HepG2 (cell line): ENCODE results near the gene CEP63. TPM values are rescaled to one million over a fixed set of nuclear protein-coding genes. Genes with fewer than 3 reads are reported as not detected.

Experiments
- ATAC-seq: fragments of 200-7000 bp; cut with Tn5 transposase; 3 replicates; pipeline ENCODE4 v1.9.1; 2020; ENCODE audit warnings: mild to moderate bottlenecking, moderate library complexity
- BruUV-seq: library from RNA; stranded (reverse); fragments of 400-500 nt; replicated peaks from 2 replicates; lab custom pipeline; 2021; lab: Mats Ljungman, UMichigan
- CTCF ChIA-PET: fragments of 300-600 bp; formaldehyde crosslinking; extraction: SDS; loops from one replicate; lab custom pipeline; 2021; ENCODE audit warnings: low total read pairs, inconsistent platforms, low intra/inter-chr PET ratio; lab: Yijun Ruan, JAX
- POLR2A ChIA-PET: fragments of 350-600 bp; sonication (Branson Sonifier 250); formaldehyde crosslinking; loops from one replicate; lab custom pipeline; 2020; ENCODE audit warnings: antibody characterized with exemption, inconsistent platforms; lab: Yijun Ruan, JAX
- DNase-seq: peaks from one replicate; pipeline ENCODE4 v3.0.0-alpha.2; 2015; ENCODE audit warnings: low spot score
- FAIRE-seq: peaks from 3 replicates; lab custom pipeline; 2011; peaks lifted over from hg19 to GRCh38; lab: Jason Lieb, UNC
- H2AFZ ChIP-seq: one replicate; pipeline ENCODE4 v1.6.1; 2011; ENCODE audit warnings: low read length, inconsistent platforms
- H3K27ac ChIP-seq: fragments of 300-600 bp; 3 replicates; pipeline ENCODE4 v1.8.0; 2011; ENCODE audit warnings: mixed run types, mild to moderate bottlenecking, mixed read lengths, low read length, inconsistent platforms; ENCODE audit not compliant: insufficient read depth; ENCODE audit errors: extremely low read length
- H3K27me3 ChIP-seq, 2 experiments: fragments of 200-600 bp in 1 of 2; 2 replicates in 1 of 2; 3 replicates in 1 of 2; pipeline versions ENCODE4 v1.6.0 to v1.8.0; 2011; ENCODE audit warnings: low read length in 2 of 2, mild to moderate bottlenecking in 2 of 2, moderate library complexity in 2 of 2, inconsistent platforms in 1 of 2; ENCODE audit not compliant: insufficient read depth in 2 of 2, control insufficient read depth in 1 of 2
- H3K36me3 ChIP-seq, 2 experiments: fragments of 200-600 bp in 1 of 2; replicated peaks in 1 of 2; 2 replicates in 1 of 2; 3 replicates in 1 of 2; pipeline versions ENCODE4 v1.5.1 to v1.8.0; 2011; ENCODE audit warnings: low read length in 2 of 2, inconsistent platforms in 1 of 2; ENCODE audit not compliant: insufficient read depth in 2 of 2, control insufficient read depth in 1 of 2
- H3K4me1 ChIP-seq: 2 replicates; pipeline ENCODE4 v1.5.1; 2012; ENCODE audit warnings: low read length, inconsistent platforms; ENCODE audit not compliant: insufficient read depth
- H3K4me2 ChIP-seq: 2 replicates; pipeline ENCODE4 v1.6.0; 2011; ENCODE audit warnings: low read depth, low read length, inconsistent platforms
- H3K4me3 ChIP-seq, 3 experiments: fragments of 200-600 bp in 1 of 3; sonication (generic), shearing (Covaris generic) in 1 of 3; replicated peaks in 1 of 3; 2 replicates each; pipeline ENCODE4 v1.5.1; 2011 to 2016; ENCODE audit warnings: low read length in 3 of 3, inconsistent platforms in 2 of 3, low read depth in 2 of 3, mild to moderate bottlenecking in 2 of 3, control low read depth in 1 of 3, mixed read lengths in 1 of 3; ENCODE audit not compliant: insufficient read depth in 1 of 3
- H3K79me2 ChIP-seq: one replicate; pipeline ENCODE4 v1.6.1; 2011; ENCODE audit warnings: low read length, inconsistent platforms; ENCODE audit not compliant: insufficient read depth
- H3K9ac ChIP-seq: 2 replicates; pipeline ENCODE4 v1.6.0; 2011; ENCODE audit warnings: mild to moderate bottlenecking, low read depth, low read length, inconsistent platforms; ENCODE audit not compliant: insufficient read depth
- H3K9me3 ChIP-seq: 2 replicates; pipeline ENCODE4 v1.5.1; 2012; ENCODE audit warnings: mild to moderate bottlenecking, low read length
- H4K20me1 ChIP-seq: 2 replicates; pipeline ENCODE4 v1.6.0; 2011; ENCODE audit warnings: inconsistent platforms, mild to moderate bottlenecking, low read length, moderate library complexity; ENCODE audit not compliant: insufficient read depth
- ATF7-NPFF ChIP-seq: sonication (generic); formaldehyde crosslinking; IDR thresholded peaks from 2 replicates; pipeline ENCODE4 v1.8.1; 2023; ENCODE audit warnings: mild to moderate bottlenecking, low read depth, missing genetic modification reagents, moderate library complexity
- ISL2 ChIP-seq: sonication (generic); formaldehyde crosslinking; IDR thresholded peaks from 2 replicates; pipeline ENCODE4 v1.5.0; 2020; ENCODE audit warnings: missing genetic modification reagents
- TGIF2 ChIP-seq: IDR thresholded peaks from 2 replicates; pipeline ENCODE4 v1.6.1; 2016; ENCODE audit warnings: control low read depth, missing compliant biosample characterization
- ZNF512 ChIP-seq: sonication (generic); formaldehyde crosslinking; IDR thresholded peaks from 2 replicates; pipeline ENCODE4 v1.4.0; 2020; ENCODE audit warnings: mild to moderate bottlenecking, missing genetic modification reagents
- ZNF644 ChIP-seq: IDR thresholded peaks from 2 replicates; pipeline ENCODE4 v1.6.1; 2016; ENCODE audit warnings: low read depth
- WGBS: methylation state at CpG from one replicate; pipeline ENCODE4 v1.1.6; 2017; ENCODE audit warnings: low lambda C conversion rate; 5-methylcytosine and 5-hydroxymethylcytosine counted together
- in situ Hi-C: cut with HindIII; loops from 2 replicates; pipeline ENCODE4 v1.10.0; 2017; ENCODE audit warnings: low pct_unique_long_range_greater_than_20kb; ENCODE audit not compliant: extremely low pct_ligation_motif_present
- intact Hi-C: fragments of 100-400 bp; cut with micrococcal nuclease; formaldehyde crosslinking; loops from one replicate; pipeline ENCODE4 v1.10.0; 2022; ENCODE audit not compliant: unreplicated experiment
- polyA plus RNA-seq, 8 experiments: library from polyadenylated mRNA; depleted of rRNA in 3 of 8; stranded (reverse) in 7 of 8; unstranded in 1 of 8; fragments of >200 nt; fragmentation: Illumina TruSeq in 4 of 8; extraction: Trizol in 4 of 8; gene quantifications; 2 replicates each; pipeline versions ENCODE4 v1.2.1 to v1.2.3, GENCODE V29; 2011 to 2016; ENCODE audit warnings: low read depth in 4 of 8, missing spikeins in 1 of 8, mixed read lengths in 1 of 8; ENCODE audit not compliant: insufficient read depth in 1 of 8
- total RNA-seq, 5 experiments: library from RNA; depleted of rRNA; stranded (reverse); fragments of >200 nt; fragmentation: Illumina TruSeq; extraction: Trizol; gene quantifications; 2 replicates each; pipeline ENCODE4 v1.2.3, GENCODE V29; 2016; ENCODE audit warnings: low read depth in 1 of 5
- TF ChIP-seq, protein P1 (sequence below): sonication (generic); formaldehyde crosslinking; IDR thresholded peaks from 2 replicates; pipeline ENCODE4 v1.5.1; 2020; ENCODE audit warnings: missing genetic modification reagents, mild to moderate bottlenecking, borderline replicate concordance
- TF ChIP-seq, protein P2 (sequence below): sonication (generic); formaldehyde crosslinking; IDR thresholded peaks from 2 replicates; pipeline ENCODE4 v1.5.0; 2020; ENCODE audit warnings: mild to moderate bottlenecking, missing genetic modification reagents, borderline replicate concordance
- TF ChIP-seq, protein P3 (sequence below): IDR thresholded peaks from 2 replicates; pipeline ENCODE4 v1.6.1; 2016; ENCODE audit warnings: mild to moderate bottlenecking, missing biosample characterization, missing genetic modification reagents
- TF ChIP-seq, protein P4 (sequence below): sonication (generic); formaldehyde crosslinking; IDR thresholded peaks from 2 replicates; pipeline ENCODE4 v1.5.0; 2020; ENCODE audit warnings: mild to moderate bottlenecking, missing genetic modification reagents, borderline replicate concordance

The CEP63 gene
- total and polyA plus RNA-seq, 2 of the 13 experiments (the other 11 are each of a cell fraction or from before 2014, with no cell fraction given), result 7.2 to 18.4 TPM

GRCh38 chr3:134600206-134600605, 114.3 kb downstream of the CEP63 start:
- H3K4me2 ChIP-seq, result no peak overlapping the region
- BruUV-seq, result no TSS peak
- no peak overlapping the region for H2AFZ ChIP-seq
- H3K79me2 ChIP-seq, result no peaks in the 10 kb centered on the region
- no peaks in the 10 kb centered on the region for H3K4me1 ChIP-seq
- no peak overlapping the region for H3K27ac ChIP-seq
- whole genome bisulfite sequencing, result 0% methylated on average over 1 of the region's 1 CpG
- ChIA-PET POLR2A (no interaction called here), CTCF (interaction anchor here (1.5 to 1.9 kb wide), 3 partner anchors 41 to 1295 kb away, joined by 4 to 14 read pairs (median 6); no protein-coding TSS in a partner anchor)
- FAIRE-seq (no peak), ATAC-seq (peak; percentile 15; the same call in 1 of the 3 replicates), DNase-seq (no peak)
- in situ Hi-C loops, result loop anchor here (5.0 to 25.0 kb wide), 4 partner anchors 42 to 1287 kb away; no protein-coding TSS in a partner anchor
- peaks cover 1 to 37% of the 10 kb centered on the region in 2 experiments; a peak in 2 of 5 replicates for H3K27me3 ChIP-seq
- intact Hi-C loops, result loop anchor here (2.0 to 5.0 kb wide), 2 partner anchors 155 to 1297 kb away; no protein-coding TSS in a partner anchor
- H3K4me3 ChIP-seq, result no peak overlapping the region
- H3K9me3 ChIP-seq, result no peaks in the 10 kb centered on the region
- no peaks in the 10 kb centered on the region for H4K20me1 ChIP-seq
- no peaks in the 10 kb centered on the region for H3K36me3 ChIP-seq
- no peak overlapping the region for H3K9ac ChIP-seq
- TF ChIP-seq, protein P1, sequence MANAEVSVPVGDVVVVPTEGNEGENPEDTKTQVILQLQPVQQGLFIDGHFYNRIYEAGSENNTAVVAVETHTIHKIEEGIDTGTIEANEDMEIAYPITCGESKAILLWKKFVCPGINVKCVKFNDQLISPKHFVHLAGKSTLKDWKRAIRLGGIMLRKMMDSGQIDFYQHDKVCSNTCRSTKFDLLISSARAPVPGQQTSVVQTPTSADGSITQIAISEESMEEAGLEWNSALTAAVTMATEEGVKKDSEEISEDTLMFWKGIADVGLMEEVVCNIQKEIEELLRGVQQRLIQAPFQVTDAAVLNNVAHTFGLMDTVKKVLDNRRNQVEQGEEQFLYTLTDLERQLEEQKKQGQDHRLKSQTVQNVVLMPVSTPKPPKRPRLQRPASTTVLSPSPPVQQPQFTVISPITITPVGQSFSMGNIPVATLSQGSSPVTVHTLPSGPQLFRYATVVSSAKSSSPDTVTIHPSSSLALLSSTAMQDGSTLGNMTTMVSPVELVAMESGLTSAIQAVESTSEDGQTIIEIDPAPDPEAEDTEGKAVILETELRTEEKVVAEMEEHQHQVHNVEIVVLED, result no peak
- TF ChIP-seq, protein P2, sequence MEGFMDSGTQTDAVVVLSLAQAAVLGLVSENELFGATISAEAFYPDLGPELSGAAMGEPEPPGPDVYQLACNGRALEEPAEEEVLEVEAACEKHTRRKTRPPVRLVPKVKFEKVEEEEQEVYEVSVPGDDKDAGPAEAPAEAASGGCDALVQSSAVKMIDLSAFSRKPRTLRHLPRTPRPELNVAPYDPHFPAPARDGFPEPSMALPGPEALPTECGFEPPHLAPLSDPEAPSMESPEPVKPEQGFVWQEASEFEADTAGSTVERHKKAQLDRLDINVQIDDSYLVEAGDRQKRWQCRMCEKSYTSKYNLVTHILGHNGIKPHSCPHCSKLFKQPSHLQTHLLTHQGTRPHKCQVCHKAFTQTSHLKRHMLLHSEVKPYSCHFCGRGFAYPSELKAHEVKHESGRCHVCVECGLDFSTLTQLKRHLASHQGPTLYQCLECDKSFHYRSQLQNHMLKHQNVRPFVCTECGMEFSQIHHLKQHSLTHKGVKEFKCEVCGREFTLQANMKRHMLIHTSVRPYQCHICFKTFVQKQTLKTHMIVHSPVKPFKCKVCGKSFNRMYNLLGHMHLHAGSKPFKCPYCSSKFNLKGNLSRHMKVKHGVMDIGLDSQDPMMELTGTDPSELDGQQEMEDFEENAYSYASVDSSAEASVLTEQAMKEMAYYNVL (CRISPR knock-in tag), result no peak
- TF ChIP-seq, protein P3, sequence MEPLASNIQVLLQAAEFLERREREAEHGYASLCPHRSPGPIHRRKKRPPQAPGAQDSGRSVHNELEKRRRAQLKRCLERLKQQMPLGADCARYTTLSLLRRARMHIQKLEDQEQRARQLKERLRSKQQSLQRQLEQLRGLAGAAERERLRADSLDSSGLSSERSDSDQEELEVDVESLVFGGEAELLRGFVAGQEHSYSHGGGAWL (CRISPR knock-in tag), result no peak
- TF ChIP-seq ZNF512 (CRISPR knock-in tag) (no peak), ATF7-NPFF (CRISPR knock-in tag) (no peak), TGIF2 (CRISPR knock-in tag) (no peak), ISL2 (CRISPR knock-in tag) (no peak), ZNF644 (CRISPR knock-in tag) (no peak)
- TF ChIP-seq, protein P4, sequence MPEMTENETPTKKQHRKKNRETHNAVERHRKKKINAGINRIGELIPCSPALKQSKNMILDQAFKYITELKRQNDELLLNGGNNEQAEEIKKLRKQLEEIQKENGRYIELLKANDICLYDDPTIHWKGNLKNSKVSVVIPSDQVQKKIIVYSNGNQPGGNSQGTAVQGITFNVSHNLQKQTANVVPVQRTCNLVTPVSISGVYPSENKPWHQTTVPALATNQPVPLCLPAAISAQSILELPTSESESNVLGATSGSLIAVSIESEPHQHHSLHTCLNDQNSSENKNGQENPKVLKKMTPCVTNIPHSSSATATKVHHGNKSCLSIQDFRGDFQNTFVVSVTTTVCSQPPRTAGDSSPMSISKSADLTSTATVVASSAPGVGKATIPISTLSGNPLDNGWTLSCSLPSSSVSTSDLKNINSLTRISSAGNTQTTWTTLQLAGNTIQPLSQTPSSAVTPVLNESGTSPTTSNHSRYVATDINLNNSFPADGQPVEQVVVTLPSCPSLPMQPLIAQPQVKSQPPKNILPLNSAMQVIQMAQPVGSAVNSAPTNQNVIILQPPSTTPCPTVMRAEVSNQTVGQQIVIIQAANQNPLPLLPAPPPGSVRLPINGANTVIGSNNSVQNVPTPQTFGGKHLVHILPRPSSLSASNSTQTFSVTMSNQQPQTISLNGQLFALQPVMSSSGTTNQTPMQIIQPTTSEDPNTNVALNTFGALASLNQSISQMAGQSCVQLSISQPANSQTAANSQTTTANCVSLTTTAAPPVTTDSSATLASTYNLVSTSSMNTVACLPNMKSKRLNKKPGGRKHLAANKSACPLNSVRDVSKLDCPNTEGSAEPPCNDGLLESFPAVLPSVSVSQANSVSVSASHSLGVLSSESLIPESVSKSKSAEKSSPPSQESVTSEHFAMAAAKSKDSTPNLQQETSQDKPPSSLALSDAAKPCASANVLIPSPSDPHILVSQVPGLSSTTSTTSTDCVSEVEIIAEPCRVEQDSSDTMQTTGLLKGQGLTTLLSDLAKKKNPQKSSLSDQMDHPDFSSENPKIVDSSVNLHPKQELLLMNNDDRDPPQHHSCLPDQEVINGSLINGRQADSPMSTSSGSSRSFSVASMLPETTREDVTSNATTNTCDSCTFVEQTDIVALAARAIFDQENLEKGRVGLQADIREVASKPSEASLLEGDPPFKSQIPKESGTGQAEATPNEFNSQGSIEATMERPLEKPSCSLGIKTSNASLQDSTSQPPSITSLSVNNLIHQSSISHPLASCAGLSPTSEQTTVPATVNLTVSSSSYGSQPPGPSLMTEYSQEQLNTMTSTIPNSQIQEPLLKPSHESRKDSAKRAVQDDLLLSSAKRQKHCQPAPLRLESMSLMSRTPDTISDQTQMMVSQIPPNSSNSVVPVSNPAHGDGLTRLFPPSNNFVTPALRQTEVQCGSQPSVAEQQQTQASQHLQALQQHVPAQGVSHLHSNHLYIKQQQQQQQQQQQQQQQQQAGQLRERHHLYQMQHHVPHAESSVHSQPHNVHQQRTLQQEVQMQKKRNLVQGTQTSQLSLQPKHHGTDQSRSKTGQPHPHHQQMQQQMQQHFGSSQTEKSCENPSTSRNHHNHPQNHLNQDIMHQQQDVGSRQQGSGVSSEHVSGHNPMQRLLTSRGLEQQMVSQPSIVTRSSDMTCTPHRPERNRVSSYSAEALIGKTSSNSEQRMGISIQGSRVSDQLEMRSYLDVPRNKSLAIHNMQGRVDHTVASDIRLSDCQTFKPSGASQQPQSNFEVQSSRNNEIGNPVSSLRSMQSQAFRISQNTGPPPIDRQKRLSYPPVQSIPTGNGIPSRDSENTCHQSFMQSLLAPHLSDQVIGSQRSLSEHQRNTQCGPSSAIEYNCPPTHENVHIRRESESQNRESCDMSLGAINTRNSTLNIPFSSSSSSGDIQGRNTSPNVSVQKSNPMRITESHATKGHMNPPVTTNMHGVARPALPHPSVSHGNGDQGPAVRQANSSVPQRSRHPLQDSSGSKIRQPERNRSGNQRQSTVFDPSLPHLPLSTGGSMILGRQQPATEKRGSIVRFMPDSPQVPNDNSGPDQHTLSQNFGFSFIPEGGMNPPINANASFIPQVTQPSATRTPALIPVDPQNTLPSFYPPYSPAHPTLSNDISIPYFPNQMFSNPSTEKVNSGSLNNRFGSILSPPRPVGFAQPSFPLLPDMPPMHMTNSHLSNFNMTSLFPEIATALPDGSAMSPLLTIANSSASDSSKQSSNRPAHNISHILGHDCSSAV, result no peak
